ENCODE results near the gene BSN.

DNA sequence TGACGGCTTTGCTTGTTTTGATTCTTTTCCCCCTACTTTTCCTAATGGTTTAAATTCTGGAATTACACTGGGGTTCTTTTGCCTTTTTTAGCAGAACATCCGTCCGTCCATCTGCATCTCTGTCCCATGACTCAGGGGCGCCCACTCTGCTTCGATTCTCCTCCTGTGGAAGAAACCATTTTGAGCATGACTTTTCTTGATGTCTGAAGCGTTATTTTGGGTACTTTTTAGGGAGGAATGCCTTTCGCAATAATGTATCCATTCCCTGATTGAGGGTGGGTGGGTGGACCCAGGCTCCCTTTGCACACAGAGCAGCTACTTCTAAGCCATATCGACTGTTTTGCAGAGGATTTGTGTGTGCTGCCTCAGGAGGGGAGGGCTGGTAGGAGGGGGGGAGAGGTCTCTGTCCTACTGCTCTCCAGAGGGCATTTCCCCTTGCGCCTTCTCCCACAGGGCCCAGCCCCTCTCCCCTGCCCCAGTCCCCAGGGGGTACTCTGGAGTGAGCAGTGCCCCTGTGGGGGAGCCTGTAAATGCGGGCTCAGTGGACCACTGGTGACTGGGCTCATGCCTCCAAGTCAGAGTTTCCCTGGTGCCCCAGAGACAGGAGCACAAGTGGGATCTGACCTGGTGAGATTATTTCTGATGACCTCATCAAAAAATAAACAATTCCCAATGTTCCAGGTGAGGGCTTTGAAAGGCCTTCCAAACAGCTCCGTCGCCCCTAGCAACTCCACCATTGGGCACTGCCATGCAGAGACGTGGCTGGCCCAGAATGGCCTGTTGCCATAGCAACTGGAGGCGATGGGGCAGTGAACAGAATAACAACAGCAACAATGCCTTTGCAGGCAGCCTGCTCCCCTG lies 19.5 kb upstream of the BSN start:
- no peak for TF ChIP-seq EZH2phosphoT487 (IDR thresholded peaks at IDR 0.05; ENCODE audit: insufficient read depth, low read depth)
- no peak for TF ChIP-seq EZH2 (IDR thresholded peaks at IDR 0.05; ENCODE audit: insufficient read depth, poor library complexity, severe bottlenecking)
